Karpas-422 (cell line): ENCODE measurements around the gene CCDC158. TPM values are rescaled to one million over a fixed set of nuclear protein-coding genes. Genes with fewer than 3 reads are reported as not detected.

Experiments
- DNase-seq: peaks from one replicate; pipeline ENCODE4 v3.0.0-alpha.2; 2015
- H2AFZ ChIP-seq: fragments of 200-600 bp; sonication (generic); 2 replicates; pipeline ENCODE4 v1.6.1; 2014; ENCODE audit warnings: antibody characterized with exemption, low read length, mixed read lengths
- H3K27ac ChIP-seq: fragments of 200-600 bp; sonication (generic); 2 replicates; pipeline ENCODE4 v1.5.1; 2014; ENCODE audit warnings: mild to moderate bottlenecking, low read length, moderate library complexity
- H3K27me3 ChIP-seq: fragments of 200-600 bp; sonication (generic); 2 replicates; pipeline ENCODE4 v1.6.1; 2014; ENCODE audit warnings: low read length, mixed read lengths
- H3K36me3 ChIP-seq: fragments of 200-600 bp; sonication (generic); 2 replicates; pipeline ENCODE4 v1.6.1; 2014; ENCODE audit warnings: low read length, mixed read lengths; ENCODE audit not compliant: insufficient read depth
- H3K4me1 ChIP-seq: fragments of 200-600 bp; sonication (generic); 2 replicates; pipeline ENCODE4 v1.6.1; 2014; ENCODE audit warnings: mild to moderate bottlenecking, low read length, mixed read lengths
- H3K4me2 ChIP-seq: fragments of 200-600 bp; sonication (generic); 2 replicates; pipeline ENCODE4 v1.6.1; 2014; ENCODE audit warnings: low read length, low read depth, mild to moderate bottlenecking; ENCODE audit not compliant: poor library complexity, severe bottlenecking
- H3K4me3 ChIP-seq: fragments of 200-600 bp; sonication (generic); 2 replicates; pipeline ENCODE4 v1.5.1; 2014; ENCODE audit warnings: mild to moderate bottlenecking, antibody characterized with exemption, low read length, mixed read lengths
- H3K79me2 ChIP-seq: fragments of 200-600 bp; sonication (generic); 2 replicates; pipeline ENCODE4 v1.6.1; 2014; ENCODE audit warnings: mild to moderate bottlenecking, low read length, mixed read lengths
- H3K9ac ChIP-seq: fragments of 200-600 bp; sonication (generic); 2 replicates; pipeline ENCODE4 v1.6.0; 2014; ENCODE audit warnings: low read length
- H3K9me2 ChIP-seq: fragments of 200-600 bp; sonication (generic), shearing (Covaris generic); replicated peaks from 2 replicates; pipeline ENCODE4 v1.6.0; 2014; ENCODE audit warnings: mild to moderate bottlenecking, low read length, moderate library complexity; ENCODE audit not compliant: insufficient read depth
- H3K9me3 ChIP-seq: fragments of 300-700, 200-600 bp; sonication (generic); 2 replicates; pipeline ENCODE4 v1.6.1; 2014; ENCODE audit warnings: low read length, mixed read lengths
- H4K20me1 ChIP-seq: fragments of 200-600 bp; sonication (generic); 2 replicates; pipeline ENCODE4 v1.6.1; 2014; ENCODE audit warnings: mild to moderate bottlenecking, antibody characterized with exemption, low read length, low read depth; ENCODE audit not compliant: insufficient read depth
- total RNA-seq: library from RNA; depleted of rRNA; stranded (reverse); fragments of >200 nt; shearing (Covaris generic); gene quantifications from 2 replicates; pipeline ENCODE4 v1.2.3, GENCODE V29; 2014; ENCODE audit warnings: low replicate concordance; rRNA removed

CCDC158 gene
- total RNA-seq = not detected in 2 replicates

- Histone ChIP-seq H3K79me2 (no peaks in the 10 kb centered on the region), H3K27ac (no peak within 1 kb of the TSS), H3K9me2 (no peaks in the 10 kb centered on the region), H2AFZ (no peak within 1 kb of the TSS), H3K36me3 (no peaks in the 10 kb centered on the region), H4K20me1 (no peaks in the 10 kb centered on the region), H3K9me3 (no peaks in the 10 kb centered on the region), H3K27me3 (no peaks in the 10 kb centered on the region), H3K4me1 (no peaks in the 10 kb centered on the region), H3K9ac (no peak within 1 kb of the TSS), H3K4me3 (no peak within 1 kb of the TSS), H3K4me2 (no peak within 1 kb of the TSS)
- no peak for DNase-seq
Measured at GRCh38 chr4:76420762-76421581, at the start of gene CCDC158. Gene CCDC158 (minus strand): TSS chr4:76421141. CDS start chr4:76403207, 17,934 bp downstream.

- H3K79me2 ChIP-seq = no peaks in the 10 kb centered on the region
- no peak overlapping the region for H2AFZ ChIP-seq
- H3K9me2 ChIP-seq = no peaks in the 10 kb centered on the region
- DNase-seq = no peak
- no peak overlapping the region for H3K27ac ChIP-seq
- no peaks in the 10 kb centered on the region for H3K9me3 ChIP-seq
- no peak overlapping the region for H3K4me3 ChIP-seq
- H3K27me3 ChIP-seq = no peaks in the 10 kb centered on the region
- H3K4me1 ChIP-seq = no peaks in the 10 kb centered on the region
- H4K20me1 ChIP-seq = no peaks in the 10 kb centered on the region
- H3K36me3 ChIP-seq = no peaks in the 10 kb centered on the region
- no peak overlapping the region for H3K9ac ChIP-seq
- no peak overlapping the region for H3K4me2 ChIP-seq
Measured at GRCh38 chr4:76470532-76470931, 49.6 kb upstream of the CCDC158 start.

- no peaks in the 10 kb centered on the region for H3K9me2 ChIP-seq
- H3K27me3 ChIP-seq = no peaks in the 10 kb centered on the region
- no peaks in the 10 kb centered on the region for H3K79me2 ChIP-seq
- no peak overlapping the region for H3K4me2 ChIP-seq
- no peak overlapping the region for H3K9ac ChIP-seq
- no peak overlapping the region for H2AFZ ChIP-seq
- H3K27ac ChIP-seq = no peak overlapping the region
- H4K20me1 ChIP-seq = no peaks in the 10 kb centered on the region
- H3K4me3 ChIP-seq = no peak overlapping the region
- H3K4me1 ChIP-seq = no peaks in the 10 kb centered on the region
- H3K36me3 ChIP-seq = no peaks in the 10 kb centered on the region
- DNase-seq = no peak
- no peaks in the 10 kb centered on the region for H3K9me3 ChIP-seq
Measured at GRCh38 chr4:76470064-76470463, 49.1 kb upstream of the CCDC158 start.

GRCh38 chr4:76463568-76463967, 42.6 kb upstream of the CCDC158 start:
- no peaks in the 10 kb centered on the region for H3K9me2 ChIP-seq
- DNase-seq = no peak
- no peaks in the 10 kb centered on the region for H3K36me3 ChIP-seq
- no peaks in the 10 kb centered on the region for H3K4me1 ChIP-seq
- H3K9me3 ChIP-seq = no peaks in the 10 kb centered on the region
- H3K9ac ChIP-seq = no peak overlapping the region
- no peaks in the 10 kb centered on the region for H3K79me2 ChIP-seq
- H3K27ac ChIP-seq = no peak overlapping the region
- no peak overlapping the region for H3K4me2 ChIP-seq
- no peak overlapping the region for H3K4me3 ChIP-seq
- H4K20me1 ChIP-seq = no peaks in the 10 kb centered on the region
- H3K27me3 ChIP-seq = no peaks in the 10 kb centered on the region
- no peak overlapping the region for H2AFZ ChIP-seq

GRCh38 chr4:76459291-76459723, 38.4 kb upstream of the CCDC158 start:
- Histone ChIP-seq H3K36me3 (no peaks in the 10 kb centered on the region), H3K4me1 (no peaks in the 10 kb centered on the region)
- no peak for DNase-seq

GRCh38 chr4:76458825-76459224, 37.9 kb upstream of the CCDC158 start:
- Histone ChIP-seq H3K4me1 (no peaks in the 10 kb centered on the region), H3K27ac (no peak overlapping the region), H2AFZ (no peak overlapping the region), H3K4me2 (no peak overlapping the region), H3K9me2 (no peaks in the 10 kb centered on the region), H3K27me3 (no peaks in the 10 kb centered on the region), H3K79me2 (no peaks in the 10 kb centered on the region), H3K9ac (no peak overlapping the region), H3K4me3 (no peak overlapping the region), H4K20me1 (no peaks in the 10 kb centered on the region), H3K36me3 (no peaks in the 10 kb centered on the region), H3K9me3 (no peaks in the 10 kb centered on the region)
- no peak for DNase-seq

More at GRCh38 chr4:76459291-76459723, 38.4 kb upstream of the CCDC158 start:
- Histone ChIP-seq H3K4me3 (no peak overlapping the region), H3K27ac (no peak overlapping the region), H3K27me3 (no peaks in the 10 kb centered on the region), H3K79me2 (no peaks in the 10 kb centered on the region), H4K20me1 (no peaks in the 10 kb centered on the region), H3K9ac (no peak overlapping the region), H2AFZ (no peak overlapping the region), H3K9me3 (no peaks in the 10 kb centered on the region), H3K9me2 (no peaks in the 10 kb centered on the region), H3K4me2 (no peak overlapping the region)

DNA sequence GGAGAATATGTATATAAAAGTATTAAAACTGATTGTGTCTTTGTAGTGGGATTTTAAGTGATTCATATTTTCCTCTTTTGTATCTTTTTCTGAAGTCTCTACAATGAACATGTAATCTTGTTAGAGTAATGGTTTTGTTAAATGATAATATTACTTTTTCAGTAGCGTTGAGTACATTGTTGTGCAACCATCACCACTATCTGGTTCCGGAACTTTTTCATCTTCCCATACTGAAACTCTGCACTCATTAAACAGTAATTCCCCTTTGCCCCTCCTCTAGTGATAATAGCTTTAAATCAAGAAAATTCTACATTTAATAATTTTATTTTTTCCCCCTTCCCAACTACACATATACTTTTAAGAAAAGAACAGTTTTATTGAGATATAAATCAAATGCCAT, 37.4 kb upstream of the CCDC158 start:
- no peaks in the 10 kb centered on the region for H3K27me3 ChIP-seq
- no peaks in the 10 kb centered on the region for H3K4me1 ChIP-seq
- no peak overlapping the region for H3K4me2 ChIP-seq
- no peaks in the 10 kb centered on the region for H3K79me2 ChIP-seq
- no peaks in the 10 kb centered on the region for H3K9me2 ChIP-seq
- H3K9me3 ChIP-seq = no peaks in the 10 kb centered on the region
- no peaks in the 10 kb centered on the region for H3K36me3 ChIP-seq
- H3K4me3 ChIP-seq = no peak overlapping the region
- H3K27ac ChIP-seq = no peak overlapping the region
- no peak for DNase-seq
- no peak overlapping the region for H2AFZ ChIP-seq
- H4K20me1 ChIP-seq = no peaks in the 10 kb centered on the region
- H3K9ac ChIP-seq = no peak overlapping the region

DNA sequence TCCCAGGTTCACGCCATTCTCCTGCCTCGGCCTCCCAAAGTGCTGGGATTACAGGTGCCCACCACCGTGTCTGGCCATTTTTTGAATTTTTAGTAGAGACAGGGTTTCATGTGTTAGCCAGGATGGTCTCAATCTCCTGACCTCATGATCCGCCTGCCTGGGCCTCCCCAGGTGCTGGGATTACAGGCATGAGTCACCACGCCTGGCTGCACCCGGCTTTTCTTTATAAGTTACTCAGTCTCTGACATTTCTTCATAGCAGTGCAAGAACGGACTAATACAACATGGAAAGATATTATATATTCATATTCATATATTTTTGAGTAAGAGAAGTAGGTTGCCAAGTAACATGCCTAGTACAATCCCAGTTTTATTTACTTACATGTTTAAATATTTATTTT, 36.9 kb upstream of the CCDC158 start:
- Histone ChIP-seq H3K9me2 (no peaks in the 10 kb centered on the region), H3K4me3 (no peak overlapping the region), H4K20me1 (no peaks in the 10 kb centered on the region), H3K36me3 (no peaks in the 10 kb centered on the region), H3K79me2 (no peaks in the 10 kb centered on the region), H3K9ac (no peak overlapping the region), H3K4me1 (no peaks in the 10 kb centered on the region), H3K4me2 (no peak overlapping the region), H3K27me3 (no peaks in the 10 kb centered on the region), H3K9me3 (no peaks in the 10 kb centered on the region), H3K27ac (no peak overlapping the region), H2AFZ (no peak overlapping the region)
- DNase-seq = no peak
